HepG2 (cell line): ENCODE results near the gene HCN4. TPM values are rescaled to one million over a fixed set of nuclear protein-coding genes. Genes with fewer than 3 reads are reported as not detected.

Experiments used
- ATAC-seq: fragments of 200-7000 bp; cut with Tn5 transposase; 3 replicates; pipeline ENCODE4 v1.9.1; 2020; ENCODE audit warnings: mild to moderate bottlenecking, moderate library complexity
- BruUV-seq: library from RNA; stranded (reverse); fragments of 400-500 nt; replicated peaks from 2 replicates; lab custom pipeline; 2021; lab: Mats Ljungman, UMichigan
- CTCF ChIA-PET: fragments of 300-600 bp; formaldehyde crosslinking; extraction: SDS; loops from one replicate; lab custom pipeline; 2021; ENCODE audit warnings: low total read pairs, inconsistent platforms, low intra/inter-chr PET ratio; lab: Yijun Ruan, JAX
- POLR2A ChIA-PET: fragments of 350-600 bp; sonication (Branson Sonifier 250); formaldehyde crosslinking; loops from one replicate; lab custom pipeline; 2020; ENCODE audit warnings: antibody characterized with exemption, inconsistent platforms; lab: Yijun Ruan, JAX
- DNase-seq: peaks from one replicate; pipeline ENCODE4 v3.0.0-alpha.2; 2015; ENCODE audit warnings: low spot score
- FAIRE-seq: peaks from 3 replicates; lab custom pipeline; 2011; peaks lifted over from hg19 to GRCh38; lab: Jason Lieb, UNC
- H2AFZ ChIP-seq: one replicate; pipeline ENCODE4 v1.6.1; 2011; ENCODE audit warnings: low read length, inconsistent platforms
- H3K27ac ChIP-seq: fragments of 300-600 bp; 3 replicates; pipeline ENCODE4 v1.8.0; 2011; ENCODE audit warnings: mixed run types, mild to moderate bottlenecking, mixed read lengths, low read length, inconsistent platforms; ENCODE audit not compliant: insufficient read depth; ENCODE audit errors: extremely low read length
- H3K27me3 ChIP-seq, 2 experiments: fragments of 200-600 bp in 1 of 2; 2 replicates in 1 of 2; 3 replicates in 1 of 2; pipeline versions ENCODE4 v1.6.0 to v1.8.0; 2011; ENCODE audit warnings: low read length in 2 of 2, mild to moderate bottlenecking in 2 of 2, moderate library complexity in 2 of 2, inconsistent platforms in 1 of 2; ENCODE audit not compliant: insufficient read depth in 2 of 2, control insufficient read depth in 1 of 2
- H3K36me3 ChIP-seq, 2 experiments: fragments of 200-600 bp in 1 of 2; replicated peaks in 1 of 2; 2 replicates in 1 of 2; 3 replicates in 1 of 2; pipeline versions ENCODE4 v1.5.1 to v1.8.0; 2011; ENCODE audit warnings: low read length in 2 of 2, inconsistent platforms in 1 of 2; ENCODE audit not compliant: insufficient read depth in 2 of 2, control insufficient read depth in 1 of 2
- H3K4me1 ChIP-seq: 2 replicates; pipeline ENCODE4 v1.5.1; 2012; ENCODE audit warnings: low read length, inconsistent platforms; ENCODE audit not compliant: insufficient read depth
- H3K4me2 ChIP-seq: 2 replicates; pipeline ENCODE4 v1.6.0; 2011; ENCODE audit warnings: low read depth, low read length, inconsistent platforms
- H3K4me3 ChIP-seq, 3 experiments: fragments of 200-600 bp in 1 of 3; sonication (generic), shearing (Covaris generic) in 1 of 3; replicated peaks in 1 of 3; 2 replicates each; pipeline ENCODE4 v1.5.1; 2011 to 2016; ENCODE audit warnings: low read length in 3 of 3, inconsistent platforms in 2 of 3, low read depth in 2 of 3, mild to moderate bottlenecking in 2 of 3, control low read depth in 1 of 3, mixed read lengths in 1 of 3; ENCODE audit not compliant: insufficient read depth in 1 of 3
- H3K79me2 ChIP-seq: one replicate; pipeline ENCODE4 v1.6.1; 2011; ENCODE audit warnings: low read length, inconsistent platforms; ENCODE audit not compliant: insufficient read depth
- H3K9ac ChIP-seq: 2 replicates; pipeline ENCODE4 v1.6.0; 2011; ENCODE audit warnings: mild to moderate bottlenecking, low read depth, low read length, inconsistent platforms; ENCODE audit not compliant: insufficient read depth
- H3K9me3 ChIP-seq: 2 replicates; pipeline ENCODE4 v1.5.1; 2012; ENCODE audit warnings: mild to moderate bottlenecking, low read length
- H4K20me1 ChIP-seq: 2 replicates; pipeline ENCODE4 v1.6.0; 2011; ENCODE audit warnings: inconsistent platforms, mild to moderate bottlenecking, low read length, moderate library complexity; ENCODE audit not compliant: insufficient read depth
- ATAD3A ChIP-seq: sonication (generic); formaldehyde crosslinking; IDR thresholded peaks from 2 replicates; pipeline ENCODE4 v1.4.0; 2020; ENCODE audit warnings: missing genetic modification reagents
- FOXA1 ChIP-seq, 2 experiments: fragments of 450-650 bp in 1 of 2; sonication (generic) in 1 of 2; formaldehyde crosslinking in 1 of 2; IDR thresholded peaks; 2 replicates each; pipeline versions ENCODE4 v1.4.0 to v1.6.1; 2016 to 2020; ENCODE audit warnings: missing genetic modification reagents in 1 of 2
- IKZF4 ChIP-seq: sonication (generic); formaldehyde crosslinking; IDR thresholded peaks from 2 replicates; pipeline ENCODE4 v1.5.1; 2020; ENCODE audit warnings: borderline replicate concordance, mild to moderate bottlenecking, low read depth, missing genetic modification reagents; ENCODE audit errors: not compliant biosample characterization
- MEIS1 ChIP-seq: sonication (generic); formaldehyde crosslinking; IDR thresholded peaks from 2 replicates; pipeline ENCODE4 v1.9.0; 2021; ENCODE audit warnings: mild to moderate bottlenecking, missing genetic modification reagents, moderate library complexity, borderline replicate concordance
- SRSF4 ChIP-seq: fragments of 200-400 bp; formaldehyde crosslinking; IDR thresholded peaks from one replicate; pipeline ENCODE4 v1.6.1; 2018; ENCODE audit warnings: mild to moderate bottlenecking, low read depth, low read length, moderate library complexity; ENCODE audit not compliant: poor library complexity, severe bottlenecking
- TOPORS ChIP-seq: sonication (generic); formaldehyde crosslinking; IDR thresholded peaks from 2 replicates; pipeline ENCODE4 v1.8.0; 2023; ENCODE audit warnings: mild to moderate bottlenecking, missing genetic modification reagents
- ZBTB20 ChIP-seq: sonication (generic); formaldehyde crosslinking; IDR thresholded peaks from 2 replicates; pipeline ENCODE4 v1.8.1; 2023; ENCODE audit warnings: missing genetic modification reagents, low read depth, mild to moderate bottlenecking, borderline replicate concordance
- ZFX ChIP-seq: sonication (generic); formaldehyde crosslinking; IDR thresholded peaks from 2 replicates; pipeline ENCODE4 v1.4.0; 2020; ENCODE audit warnings: mild to moderate bottlenecking, low read depth, missing genetic modification reagents, moderate library complexity
- ZMYM4 ChIP-seq: sonication (generic); formaldehyde crosslinking; IDR thresholded peaks from 2 replicates; pipeline ENCODE4 v1.8.1; 2023; ENCODE audit warnings: mild to moderate bottlenecking, missing genetic modification reagents
- ZNF564 ChIP-seq: sonication (generic); formaldehyde crosslinking; IDR thresholded peaks from 2 replicates; pipeline ENCODE4 v1.8.1; 2023; ENCODE audit warnings: mild to moderate bottlenecking, missing genetic modification reagents
- WGBS: methylation state at CpG from one replicate; pipeline ENCODE4 v1.1.6; 2017; ENCODE audit warnings: low lambda C conversion rate; 5-methylcytosine and 5-hydroxymethylcytosine counted together
- in situ Hi-C: cut with HindIII; loops from 2 replicates; pipeline ENCODE4 v1.10.0; 2017; ENCODE audit warnings: low pct_unique_long_range_greater_than_20kb; ENCODE audit not compliant: extremely low pct_ligation_motif_present
- intact Hi-C: fragments of 100-400 bp; cut with micrococcal nuclease; formaldehyde crosslinking; loops from one replicate; pipeline ENCODE4 v1.10.0; 2022; ENCODE audit not compliant: unreplicated experiment
- polyA plus RNA-seq, 8 experiments: library from polyadenylated mRNA; depleted of rRNA in 3 of 8; stranded (reverse) in 7 of 8; unstranded in 1 of 8; fragments of >200 nt; fragmentation: Illumina TruSeq in 4 of 8; extraction: Trizol in 4 of 8; gene quantifications; 2 replicates each; pipeline versions ENCODE4 v1.2.1 to v1.2.3, GENCODE V29; 2011 to 2016; ENCODE audit warnings: low read depth in 4 of 8, missing spikeins in 1 of 8, mixed read lengths in 1 of 8; ENCODE audit not compliant: insufficient read depth in 1 of 8
- total RNA-seq, 5 experiments: library from RNA; depleted of rRNA; stranded (reverse); fragments of >200 nt; fragmentation: Illumina TruSeq; extraction: Trizol; gene quantifications; 2 replicates each; pipeline ENCODE4 v1.2.3, GENCODE V29; 2016; ENCODE audit warnings: low read depth in 1 of 5
- TF ChIP-seq, protein P1 (sequence below): sonication (generic); formaldehyde crosslinking; IDR thresholded peaks from 2 replicates; pipeline ENCODE4 v1.5.0; 2020; ENCODE audit warnings: missing genetic modification reagents

The HCN4 gene
- total and polyA plus RNA-seq, 2 of the 13 experiments (the other 11 are each of a cell fraction or from before 2014, with no cell fraction given): not detected

DNA sequence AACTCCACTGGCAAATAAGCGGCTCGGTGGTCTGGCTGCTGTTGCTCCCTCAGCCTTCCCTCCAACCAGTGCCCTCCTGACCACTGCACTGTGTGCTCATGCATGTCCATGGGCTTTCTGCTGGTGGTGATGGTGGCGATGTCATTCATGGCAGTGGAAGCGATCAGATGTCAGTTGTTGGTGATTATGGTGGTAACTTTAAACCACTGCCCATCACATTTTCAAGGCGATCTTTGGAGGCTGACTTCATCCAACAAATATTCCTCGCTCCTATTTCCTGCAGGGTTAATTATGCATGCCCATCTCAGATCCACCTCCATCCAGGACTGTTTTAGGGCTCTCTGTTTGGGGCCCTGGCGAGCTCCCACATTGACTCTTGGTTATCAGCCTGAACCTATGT lies 13.4 kb upstream of the HCN4 start:
- Histone ChIP-seq H4K20me1 (no peaks in the 10 kb centered on the region), H3K4me3 (no peak overlapping the region), H3K27ac (no peak overlapping the region), H3K27me3 (peaks cover 0 to 4% of the 10 kb centered on the region in 2 experiments; a peak in 1 of 5 replicates), H3K4me1 (no peaks in the 10 kb centered on the region), H3K36me3 (no peaks in the 10 kb centered on the region), H2AFZ (no peak overlapping the region), H3K9me3 (peaks cover 2% of the 10 kb centered on the region), H3K79me2 (no peaks in the 10 kb centered on the region), H3K9ac (no peak overlapping the region), H3K4me2 (no peak overlapping the region)
- no TSS peak for BruUV-seq
- CTCF ChIA-PET: no interaction called here
- in situ Hi-C loops: no loop called here
- 48% methylated on average over 7 of the region's 7 CpGs for WGBS
- ATAC-seq: no peak
- no peak for DNase-seq
- POLR2A ChIA-PET: no interaction called here
- intact Hi-C loops: no loop called here
- FAIRE-seq: no peak
- TF ChIP-seq FOXA1 (IDR thresholded peaks at IDR 0.05): no peak
- TF ChIP-seq FOXA1 (CRISPR knock-in tag; IDR thresholded peaks at IDR 0.05): no peak
- TF ChIP-seq ZBTB20: no peak
- no peak for TF ChIP-seq SRSF4
- TF ChIP-seq ZFX (CRISPR knock-in tag): no peak
- TF ChIP-seq MEIS1 (CRISPR knock-in tag): no peak
- TF ChIP-seq ATAD3A: no peak
- no peak for TF ChIP-seq TOPORS
- no peak for TF ChIP-seq IKZF4

DNA sequence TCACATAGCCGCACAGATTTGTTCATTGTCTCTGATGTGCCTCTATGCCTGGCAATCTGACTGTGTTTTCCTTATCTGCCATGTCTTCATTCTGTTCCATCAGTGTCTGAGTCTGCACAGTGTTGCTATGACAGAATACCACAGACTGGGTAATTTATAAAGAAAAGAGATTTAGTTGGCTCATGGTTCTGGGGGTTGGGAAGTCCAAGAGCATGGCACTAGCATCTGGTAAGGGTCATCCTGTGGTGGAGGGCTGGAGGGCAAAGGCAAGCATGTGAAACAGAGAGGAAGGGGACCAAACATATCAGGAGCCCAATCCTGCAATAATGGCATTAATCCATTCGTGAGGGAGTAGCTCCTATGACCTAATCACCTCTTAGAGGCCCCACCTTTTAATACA lies 11.9 kb upstream of the HCN4 start:
- WGBS: 56% methylated on average over 2 of the region's 2 CpGs
- no peak overlapping the region for H3K27ac ChIP-seq
- no peak for ATAC-seq
- no peak for DNase-seq
- TF ChIP-seq, protein P1, sequence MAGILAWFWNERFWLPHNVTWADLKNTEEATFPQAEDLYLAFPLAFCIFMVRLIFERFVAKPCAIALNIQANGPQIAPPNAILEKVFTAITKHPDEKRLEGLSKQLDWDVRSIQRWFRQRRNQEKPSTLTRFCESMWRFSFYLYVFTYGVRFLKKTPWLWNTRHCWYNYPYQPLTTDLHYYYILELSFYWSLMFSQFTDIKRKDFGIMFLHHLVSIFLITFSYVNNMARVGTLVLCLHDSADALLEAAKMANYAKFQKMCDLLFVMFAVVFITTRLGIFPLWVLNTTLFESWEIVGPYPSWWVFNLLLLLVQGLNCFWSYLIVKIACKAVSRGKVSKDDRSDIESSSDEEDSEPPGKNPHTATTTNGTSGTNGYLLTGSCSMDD: no peak
- TF ChIP-seq ZMYM4 (CRISPR knock-in tag) (no peak), ZNF564 (CRISPR knock-in tag) (peak; percentile 74; the same call in 1 of the 2 replicates)
- CTCF ChIA-PET: no interaction called here
- H3K4me1 ChIP-seq: no peaks in the 10 kb centered on the region
- H3K79me2 ChIP-seq: no peaks in the 10 kb centered on the region
- no peaks in the 10 kb centered on the region for H3K27me3 ChIP-seq
- POLR2A ChIA-PET: no interaction called here
- H3K36me3 ChIP-seq: no peaks in the 10 kb centered on the region
- no peak overlapping the region for H2AFZ ChIP-seq
- H3K4me3 ChIP-seq: no peak overlapping the region
- no peak for FAIRE-seq
- H3K9me3 ChIP-seq: peaks cover 9% of the 10 kb centered on the region
- no TSS peak for BruUV-seq
- in situ Hi-C loops: no loop called here
- no peak overlapping the region for H3K4me2 ChIP-seq
- H4K20me1 ChIP-seq: no peaks in the 10 kb centered on the region
- no peak overlapping the region for H3K9ac ChIP-seq
- intact Hi-C loops: no loop called here
